HG02973 (cell line): Measurements from ENCODE around the gene HAVCR2.
"Not testable (repeated sequence)": the region's sequence is repeated elsewhere in the genome, so short reads cannot be mapped to it uniquely, and the experiment has no call there.

Experiments used
- ATAC-seq: cut with Tn5 transposase; IDR thresholded peaks from one replicate; pipeline ENCODE4 v1.9.1; 2021; ENCODE audit warnings: moderate library complexity; ENCODE audit not compliant: unreplicated experiment

Gene HAVCR2

GRCh38 chr5:157100140-157100679 lies 8.6 kb downstream of the HAVCR2 start:
- no peak for ATAC-seq

DNA sequence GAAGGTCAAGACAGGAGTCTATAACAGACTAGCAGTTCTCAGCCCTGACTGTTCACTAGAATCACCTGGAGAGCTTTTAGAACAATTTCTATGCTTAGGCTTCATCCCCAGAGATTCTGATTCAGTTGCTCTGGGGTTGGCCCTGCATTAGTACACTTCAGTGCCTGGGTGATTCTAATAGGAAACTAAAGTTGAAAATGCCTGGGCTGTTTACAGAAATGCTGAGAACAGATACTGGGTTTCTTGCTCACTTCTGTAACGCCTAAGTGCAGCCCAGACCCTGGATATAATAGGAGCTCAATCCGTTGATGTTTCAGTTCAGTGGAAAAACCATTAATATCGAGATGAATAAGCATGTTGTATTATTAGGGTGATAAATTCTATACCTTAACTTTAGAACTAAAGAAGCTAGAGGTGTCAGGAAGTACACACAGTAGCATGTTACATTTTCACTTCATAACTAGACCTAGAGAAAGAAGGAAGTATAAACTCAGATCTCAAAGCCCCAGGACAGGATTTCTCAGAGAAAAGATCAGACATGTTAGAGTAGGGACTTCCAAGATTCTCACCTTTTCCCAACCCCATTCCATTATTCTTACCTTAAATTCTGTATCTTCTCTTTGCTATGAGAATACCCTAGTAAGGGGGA lies 20.4 kb downstream of the HAVCR2 start:
- peak; percentile 75 for ATAC-seq

DNA sequence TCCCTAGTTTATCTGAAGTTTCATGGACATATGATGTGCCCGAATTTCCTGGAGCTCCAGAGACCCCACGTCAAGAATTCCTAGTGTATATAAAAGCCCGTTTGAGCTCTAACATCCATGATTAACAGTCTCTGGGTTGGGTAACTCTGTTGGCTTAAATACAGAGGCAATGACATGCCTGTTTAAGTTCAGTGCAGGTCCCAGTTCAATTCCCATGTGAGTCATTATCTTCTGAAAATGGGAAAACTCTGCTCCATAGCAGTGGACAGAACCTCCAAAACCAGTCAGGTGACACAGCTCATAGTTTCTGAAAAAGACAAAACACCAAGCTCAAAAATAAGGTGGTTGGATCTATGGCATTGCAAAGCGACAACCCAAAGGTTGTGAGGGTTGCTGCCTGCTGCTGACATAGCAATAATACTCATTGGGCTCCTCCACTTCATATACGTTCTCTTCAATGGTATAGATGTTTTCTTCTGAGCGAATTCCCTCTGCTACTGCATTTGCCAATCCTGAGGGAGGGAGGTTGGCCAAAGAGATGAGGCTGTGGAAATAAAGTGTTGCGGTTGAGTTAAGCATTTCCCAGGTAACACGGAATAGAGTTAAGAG lies 22.0 kb downstream of the HAVCR2 start:
- no peak for ATAC-seq

GRCh38 chr5:157085930-157086329 lies 22.9 kb downstream of the HAVCR2 start:
- no peak for ATAC-seq

DNA sequence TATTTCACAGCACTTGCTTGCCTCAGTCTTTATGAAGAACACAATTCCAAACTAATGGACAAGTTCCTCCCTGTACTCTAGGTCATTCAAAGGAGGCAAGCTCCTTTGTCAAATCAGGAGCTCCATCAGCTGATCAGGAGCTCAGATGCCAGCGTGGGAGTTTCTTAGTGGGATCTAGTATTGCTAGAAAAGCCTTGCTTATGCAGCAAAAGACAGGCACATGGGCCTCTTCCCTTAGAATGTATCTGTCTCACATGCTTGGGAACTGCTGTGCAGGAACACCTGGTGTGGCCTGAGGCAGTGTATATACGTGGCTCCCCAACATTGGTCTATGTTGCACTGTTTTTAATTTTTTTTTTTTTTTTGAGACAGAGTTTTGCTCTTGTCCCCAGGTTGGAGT lies 28.6 kb downstream of the HAVCR2 start:
- no peak for ATAC-seq

GRCh38 chr5:157076558-157076957 lies 32.3 kb downstream of the HAVCR2 start:
- no peak for ATAC-seq

DNA sequence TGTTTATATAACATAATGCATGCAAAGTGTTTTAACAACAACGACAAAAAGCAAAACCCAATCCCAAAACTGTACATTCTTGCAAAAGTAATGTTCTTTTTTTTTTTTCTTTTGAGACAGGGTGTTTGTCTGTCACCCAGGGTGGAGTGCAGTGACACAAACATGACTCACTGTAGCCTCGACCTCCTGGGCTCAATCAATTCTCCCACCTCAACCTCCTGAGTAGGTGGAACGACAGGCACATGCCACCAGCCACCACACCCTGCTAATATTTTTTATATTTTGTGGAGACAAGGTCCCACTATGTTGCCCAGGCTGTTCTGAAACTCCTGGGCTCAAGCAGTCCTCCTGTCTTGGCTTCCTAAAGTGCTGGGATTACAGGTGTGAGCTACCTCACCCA lies 36.3 kb downstream of the HAVCR2 start:
- ATAC-seq: no peak

GRCh38 chr5:157069949-157070348 lies 38.9 kb downstream of the HAVCR2 start:
- no peak for ATAC-seq

DNA sequence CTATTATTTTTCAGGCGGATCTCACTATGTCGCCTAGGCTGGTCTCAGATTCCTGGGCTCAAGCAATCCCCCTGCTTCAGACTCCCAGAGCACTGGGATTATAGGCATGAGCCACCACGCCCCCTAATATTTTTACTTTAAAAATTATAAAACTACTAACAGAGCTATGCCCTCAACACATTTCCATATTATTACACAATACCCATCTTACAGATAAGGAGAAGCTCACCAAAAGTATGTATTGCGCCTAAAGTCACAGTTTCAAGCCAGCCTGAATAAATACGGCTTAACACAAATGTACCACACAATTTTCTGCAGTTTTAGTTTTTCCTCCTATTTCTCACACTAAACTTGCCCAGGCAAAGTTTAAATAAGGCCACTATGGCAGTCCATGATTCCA lies 40.1 kb downstream of the HAVCR2 start:
- no peak for ATAC-seq

DNA sequence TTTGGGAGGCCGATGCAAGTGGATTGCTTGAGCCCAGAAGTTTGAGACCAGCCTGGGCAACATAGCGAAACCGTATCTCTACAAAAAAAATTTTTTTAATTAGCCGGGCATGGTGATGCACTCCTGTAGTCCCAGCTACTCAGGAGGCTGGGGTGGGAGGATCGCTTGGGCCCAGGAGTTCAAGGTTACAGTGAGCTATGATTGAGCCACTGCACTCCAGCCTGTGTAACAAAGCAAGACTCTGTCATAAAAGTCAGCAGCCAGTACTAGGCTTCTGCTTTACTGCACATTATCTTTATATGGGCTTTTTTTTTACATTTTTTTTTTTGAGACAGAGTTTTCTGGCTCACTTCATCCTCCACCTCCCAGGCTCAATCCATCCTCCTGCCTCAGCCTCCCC lies 40.5 kb downstream of the HAVCR2 start:
- no peak for ATAC-seq

GRCh38 chr5:157067005-157067404 lies 41.8 kb downstream of the HAVCR2 start:
- ATAC-seq: no peak

GRCh38 chr5:157066080-157066479 lies 42.8 kb downstream of the HAVCR2 start:
- no peak for ATAC-seq

- no peak for ATAC-seq
Observed at GRCh38 chr5:157063776-157064430, 44.9 kb downstream of the HAVCR2 start.

DNA sequence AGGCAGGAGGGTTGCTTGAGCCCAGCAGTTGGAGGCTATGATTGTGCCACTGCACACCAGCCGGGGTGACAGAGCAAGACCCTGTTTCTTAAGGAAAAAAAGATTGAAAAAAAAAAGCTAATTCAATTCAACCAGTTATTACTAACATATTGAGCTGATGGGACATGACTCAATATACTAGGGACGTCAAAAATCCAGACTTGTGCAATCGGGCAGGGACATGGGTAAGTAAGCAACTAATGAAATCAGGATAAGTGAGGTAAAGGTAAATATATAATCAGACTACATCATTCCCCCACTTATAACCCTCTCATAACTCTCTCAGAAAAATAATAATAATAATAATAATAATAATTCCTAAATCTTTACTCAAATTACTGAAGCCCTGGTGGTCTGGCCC lies 49.0 kb downstream of the HAVCR2 start:
- ATAC-seq: no peak

- ATAC-seq: no peak
Observed at GRCh38 chr5:157059093-157059539, 49.7 kb downstream of the HAVCR2 start, which contains the start of gene HAVCR1. Gene HAVCR1, minus strand, starts transcription at chr5:157059116. Its CDS starts 1,173 bp downstream, at chr5:157057943.

DNA sequence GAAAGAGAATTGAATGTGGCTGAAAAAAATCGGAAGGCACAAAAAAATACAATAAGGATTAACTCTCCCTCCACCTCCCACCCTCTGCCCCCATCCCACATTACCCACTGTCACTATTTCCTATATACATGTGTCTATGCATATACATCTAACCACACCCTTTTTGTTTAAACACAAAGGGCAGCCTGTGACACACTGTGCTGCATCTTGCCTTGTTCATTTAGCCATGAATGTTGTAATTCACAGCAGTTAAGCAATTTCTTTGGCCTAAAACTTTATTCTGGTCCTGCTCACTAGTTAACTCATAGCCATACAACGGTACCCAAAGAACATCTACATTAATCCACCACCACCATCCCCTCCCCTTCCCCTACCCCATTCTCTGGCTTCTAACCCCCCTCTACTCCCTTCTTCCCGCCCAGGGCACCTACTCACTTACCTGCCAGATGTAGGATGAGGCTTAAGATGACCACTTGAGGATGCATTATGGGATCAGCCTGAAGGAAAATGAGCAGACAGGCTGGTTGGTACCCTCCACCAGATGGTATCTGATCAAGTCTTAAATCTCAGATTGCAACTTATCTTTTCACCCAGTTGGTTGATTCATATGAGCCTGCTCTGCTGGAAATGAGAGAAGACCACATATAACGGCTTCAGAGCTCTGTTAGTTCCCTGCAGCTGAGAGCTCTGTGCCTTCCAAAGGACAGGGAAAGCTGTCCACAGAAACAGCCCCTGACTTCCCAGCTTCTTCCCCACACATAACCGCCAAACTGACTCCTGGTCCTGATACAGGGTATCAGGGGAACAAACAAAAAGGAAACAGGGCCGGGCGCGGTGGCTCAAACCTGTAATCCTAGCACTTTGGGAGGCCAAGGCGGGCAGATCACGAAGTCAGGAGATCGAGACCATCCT lies 51.1 kb downstream of the HAVCR2 start:
- no peak for ATAC-seq

GRCh38 chr5:157056848-157057247 lies 52.0 kb downstream of the HAVCR2 start:
- ATAC-seq: not testable (repeated sequence)

- no peak for ATAC-seq
Observed at GRCh38 chr5:157051604-157052245, 57.1 kb downstream of the HAVCR2 start.

DNA sequence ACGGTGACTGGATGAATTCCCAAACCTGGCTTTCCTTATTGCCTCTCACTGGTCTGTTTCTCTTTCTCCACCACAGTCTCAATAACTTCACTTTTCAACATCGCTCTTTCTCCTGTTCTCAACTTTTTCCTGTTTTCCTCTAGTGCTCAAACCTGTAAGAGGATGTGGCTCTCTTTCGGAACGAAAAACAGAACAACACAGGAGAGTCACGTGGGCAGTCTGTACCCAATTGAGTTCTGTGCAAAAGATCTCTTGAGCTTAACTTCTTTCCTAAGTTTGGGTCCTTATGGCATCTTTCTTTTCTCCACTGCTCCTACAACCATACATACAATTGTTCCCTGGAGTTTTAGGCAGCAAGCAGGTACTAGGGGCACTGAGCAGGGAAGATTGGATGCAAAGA lies 58.8 kb downstream of the HAVCR2 start:
- no peak for ATAC-seq

- no peak for ATAC-seq
Observed at GRCh38 chr5:157049605-157050004, 59.2 kb downstream of the HAVCR2 start.
